ENCODE measurements around the gene KRT84.
"Not testable (repeated sequence)": the region's sequence is repeated elsewhere in the genome, so short reads cannot be mapped to it uniquely, and the experiment has no call there.

Gene KRT84

GRCh38 chr12:52350786-52351185 is 34.7 kb downstream of the KRT84 start:
- ChIA-PET POLR2A (no interaction called here), CTCF (interaction anchor here (1.9 kb wide), 1 partner anchor 20 kb away, joined by 5 read pairs; no protein-coding TSS in a partner anchor)
- TF ChIP-seq CTCF (IDR thresholded peaks at IDR 0.05; ENCODE audit: control extremely low read depth, extremely low read depth, low read depth, missing control alignments): no peak

GRCh38 chr12:52350021-52350620 is 35.3 kb downstream of the KRT84 start:
- no peak for TF ChIP-seq CTCF (IDR thresholded peaks at IDR 0.05; ENCODE audit: control extremely low read depth, extremely low read depth, low read depth, missing control alignments)
- ChIA-PET CTCF (interaction anchor here (1.2 to 1.9 kb wide), 2 partner anchors 11 to 20 kb away, joined by 4 to 5 read pairs; no protein-coding TSS in a partner anchor), POLR2A (no interaction called here)
- DNase-seq (ENCODE audit: extremely low spot score): no peak

More at GRCh38 chr12:52350786-52351185, 34.7 kb downstream of the KRT84 start:
- no peak for DNase-seq (ENCODE audit: extremely low spot score)

GRCh38 chr12:52349196-52349595 is 36.3 kb downstream of the KRT84 start:
- ChIA-PET CTCF (interaction anchor here (1.2 kb wide), 1 partner anchor 12 kb away, joined by 4 read pairs; no protein-coding TSS in a partner anchor), POLR2A (no interaction called here)
- DNase-seq (ENCODE audit: extremely low spot score): no peak
- TF ChIP-seq CTCF (IDR thresholded peaks at IDR 0.05; ENCODE audit: control extremely low read depth, extremely low read depth, low read depth, missing control alignments): no peak

- ChIA-PET CTCF (interaction anchor here (1.2 kb wide), 1 partner anchor 25 kb away, joined by 3 read pairs; no protein-coding TSS in a partner anchor), POLR2A (no interaction called here)
- no peak for DNase-seq (ENCODE audit: extremely low spot score)
- no peak for TF ChIP-seq CTCF (IDR thresholded peaks at IDR 0.05; ENCODE audit: control extremely low read depth, extremely low read depth, low read depth, missing control alignments)
Measured at GRCh38 chr12:52347551-52348510, 37.6 kb downstream of the KRT84 start.

GRCh38 chr12:52347016-52347415 is 38.4 kb downstream of the KRT84 start:
- POLR2A ChIA-PET: no interaction called here
- no peak for DNase-seq (ENCODE audit: extremely low spot score)
- no peak for TF ChIP-seq CTCF (IDR thresholded peaks at IDR 0.05; ENCODE audit: control extremely low read depth, extremely low read depth, low read depth, missing control alignments)
- CTCF ChIA-PET: interaction anchor here (1.2 kb wide), 1 partner anchor 26 kb away, joined by 3 read pairs; no protein-coding TSS in a partner anchor

- ChIA-PET CTCF (interaction anchor here (1.2 kb wide), 1 partner anchor 26 kb away, joined by 3 read pairs; no protein-coding TSS in a partner anchor), POLR2A (no interaction called here)
- no peak for TF ChIP-seq CTCF (IDR thresholded peaks at IDR 0.05; ENCODE audit: control extremely low read depth, extremely low read depth, low read depth, missing control alignments)
- no peak for DNase-seq (ENCODE audit: extremely low spot score)
Measured at GRCh38 chr12:52346593-52346992, 38.9 kb downstream of the KRT84 start.

GRCh38 chr12:52345041-52345440 is 40.4 kb downstream of the KRT84 start:
- CTCF ChIA-PET: interaction anchor here (1.2 kb wide), 1 partner anchor 28 kb away, joined by 3 read pairs; no protein-coding TSS in a partner anchor
- POLR2A ChIA-PET; DNase-seq (ENCODE audit: extremely low spot score): not testable (repeated sequence)
